C4-2B (cell line): ENCODE results near the gene SGCA.

ENCODE experiments used
- H3K27ac ChIP-seq: fragments of 450-650 bp; 2 replicates; pipeline ENCODE4 v1.5.1; 2017
- ZFX ChIP-seq: fragments of 450-650 bp; IDR thresholded peaks from 2 replicates; pipeline ENCODE4 v1.6.1; 2017
- TF ChIP-seq, protein P1 (sequence below): fragments of 450-650 bp; conservative IDR thresholded peaks from 2 replicates; pipeline ENCODE4 v1.5.1; 2017; ENCODE audit warnings: mild to moderate bottlenecking

The SGCA gene

DNA sequence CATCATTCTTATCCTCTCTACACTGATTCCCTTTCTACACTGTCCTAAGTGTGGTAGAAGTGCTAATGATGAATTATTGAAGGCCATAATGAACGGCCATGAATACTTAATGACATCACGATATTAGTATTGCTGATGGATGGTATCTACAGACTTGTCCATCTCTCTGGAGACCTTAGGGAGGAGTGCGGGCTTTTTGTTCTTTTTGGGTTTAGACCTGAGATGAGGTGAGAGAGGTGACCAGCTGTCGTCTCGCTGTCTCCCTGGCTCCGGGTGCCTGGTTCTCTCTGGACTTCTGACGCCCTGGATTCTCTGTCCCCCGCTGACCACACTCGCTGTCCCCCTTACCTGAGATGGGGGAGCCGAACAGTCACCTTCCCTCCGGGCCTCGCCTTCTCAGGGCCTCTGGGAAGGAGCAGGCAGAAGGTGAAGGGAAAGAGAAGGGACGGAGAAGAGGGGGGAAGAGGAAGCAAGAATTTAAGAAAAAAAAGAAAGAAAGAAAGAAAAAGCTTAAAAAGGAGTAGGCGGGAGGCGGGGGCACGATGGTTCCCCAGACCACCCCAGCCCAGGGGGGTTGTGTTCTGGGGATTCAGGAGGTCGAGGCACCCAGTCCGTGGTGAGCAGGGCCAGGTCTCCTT lies 17.1 kb downstream of the SGCA start:
- TF ChIP-seq, protein P1, sequence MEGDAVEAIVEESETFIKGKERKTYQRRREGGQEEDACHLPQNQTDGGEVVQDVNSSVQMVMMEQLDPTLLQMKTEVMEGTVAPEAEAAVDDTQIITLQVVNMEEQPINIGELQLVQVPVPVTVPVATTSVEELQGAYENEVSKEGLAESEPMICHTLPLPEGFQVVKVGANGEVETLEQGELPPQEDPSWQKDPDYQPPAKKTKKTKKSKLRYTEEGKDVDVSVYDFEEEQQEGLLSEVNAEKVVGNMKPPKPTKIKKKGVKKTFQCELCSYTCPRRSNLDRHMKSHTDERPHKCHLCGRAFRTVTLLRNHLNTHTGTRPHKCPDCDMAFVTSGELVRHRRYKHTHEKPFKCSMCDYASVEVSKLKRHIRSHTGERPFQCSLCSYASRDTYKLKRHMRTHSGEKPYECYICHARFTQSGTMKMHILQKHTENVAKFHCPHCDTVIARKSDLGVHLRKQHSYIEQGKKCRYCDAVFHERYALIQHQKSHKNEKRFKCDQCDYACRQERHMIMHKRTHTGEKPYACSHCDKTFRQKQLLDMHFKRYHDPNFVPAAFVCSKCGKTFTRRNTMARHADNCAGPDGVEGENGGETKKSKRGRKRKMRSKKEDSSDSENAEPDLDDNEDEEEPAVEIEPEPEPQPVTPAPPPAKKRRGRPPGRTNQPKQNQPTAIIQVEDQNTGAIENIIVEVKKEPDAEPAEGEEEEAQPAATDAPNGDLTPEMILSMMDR, result no peak
- no peak for TF ChIP-seq ZFX
- no peak overlapping the region for H3K27ac ChIP-seq

GRCh38 chr17:50183421-50183994 lies 17.7 kb downstream of the SGCA start:
- TF ChIP-seq ZFX, result no peak
- TF ChIP-seq, protein P1, result no peak
- H3K27ac ChIP-seq, result no peak overlapping the region

DNA sequence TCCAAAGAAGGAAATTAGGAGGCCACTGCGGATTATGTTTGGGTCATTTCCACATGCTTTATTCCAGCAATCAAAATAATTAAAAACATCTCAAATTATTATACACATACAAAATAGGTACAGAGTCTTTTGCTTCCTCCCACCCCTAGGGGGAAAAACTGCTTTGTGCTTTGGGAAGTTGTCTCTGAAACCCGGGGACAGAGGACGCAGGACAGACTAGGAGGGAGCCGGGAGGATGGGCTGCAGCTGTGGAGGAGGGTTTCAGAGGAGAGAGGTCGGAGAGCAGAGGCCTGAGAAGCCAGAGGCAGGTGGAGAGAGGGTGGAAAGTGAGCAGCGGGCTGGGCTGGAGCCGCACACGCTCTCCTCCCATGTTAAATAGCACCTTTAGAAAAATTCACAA lies 18.3 kb downstream of the SGCA start:
- TF ChIP-seq, protein P1, result no peak
- TF ChIP-seq ZFX, result no peak

DNA sequence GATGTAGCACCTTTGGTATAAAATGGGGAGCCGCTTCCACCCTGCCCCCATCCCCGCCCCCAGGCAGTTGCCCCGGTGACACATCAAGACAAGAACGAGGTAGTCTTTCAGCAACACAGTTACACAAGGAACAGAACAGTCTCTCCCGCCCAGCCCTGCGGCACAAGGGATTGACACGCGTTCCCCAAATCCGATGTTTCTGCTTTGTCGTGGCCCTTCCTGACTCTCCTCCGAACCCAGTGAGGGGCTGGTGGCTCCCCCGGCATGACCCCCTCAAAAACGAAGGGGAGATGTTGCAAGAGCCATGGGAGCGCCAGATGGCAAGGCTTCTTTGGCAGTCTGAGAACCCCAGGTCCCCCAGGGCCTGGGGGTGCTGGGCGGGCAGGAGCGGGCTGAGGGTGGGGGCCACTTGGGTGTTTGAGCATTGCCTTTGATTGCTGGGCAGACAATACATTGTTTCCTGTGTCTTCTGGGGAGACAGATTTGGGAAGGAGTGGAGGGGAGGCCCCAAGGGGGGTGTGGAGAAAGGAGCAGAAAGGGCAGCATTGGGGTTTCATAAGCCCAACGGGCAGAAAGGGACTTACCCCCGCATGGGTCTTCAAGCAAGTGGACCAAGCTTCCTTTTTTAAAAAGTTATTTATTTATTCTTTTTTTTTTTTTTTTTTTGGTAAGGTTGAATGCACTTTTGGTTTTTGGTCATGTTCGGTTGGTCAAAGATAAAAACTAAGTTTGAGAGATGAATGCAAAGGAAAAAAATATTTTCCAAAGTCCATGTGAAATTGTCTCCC lies 19.0 kb downstream of the SGCA start:
- TF ChIP-seq, protein P1, result no peak
- no peak for TF ChIP-seq ZFX
- H3K27ac ChIP-seq, result no peak overlapping the region

More for the DNA sequence above, 18.3 kb downstream of the SGCA start:
- H3K27ac ChIP-seq, result no peak overlapping the region

- TF ChIP-seq ZFX, result no peak
- TF ChIP-seq, protein P1, result no peak
Observed at GRCh38 chr17:50185631-50186471, 20.0 kb downstream of the SGCA start.

GRCh38 chr17:50186661-50187393 lies 21.0 kb downstream of the SGCA start:
- H3K27ac ChIP-seq, result no peak overlapping the region
- no peak for TF ChIP-seq ZFX
- TF ChIP-seq, protein P1, result no peak

More at GRCh38 chr17:50185631-50186471, 20.0 kb downstream of the SGCA start:
- H3K27ac ChIP-seq, result no peak overlapping the region
